Neural cell (in vitro differentiated cells): ENCODE results near the gene UBE3D. TPM values are rescaled to one million over a fixed set of nuclear protein-coding genes. Genes with fewer than 3 reads are reported as not detected.

Source experiments
- H2AFZ ChIP-seq: fragments of 200-600, 300-800 bp; sonication (generic), shearing (Covaris generic); 2 replicates; pipeline ENCODE4 v1.6.0; 2014; ENCODE audit warnings: low read depth, mild to moderate bottlenecking, antibody characterized with exemption, low read length, moderate library complexity
- H3F3A ChIP-seq: fragments of 200-600 bp; shearing (Covaris generic); 2 replicates; pipeline ENCODE4 v1.6.1; 2016; ENCODE audit warnings: mild to moderate bottlenecking, moderate library complexity, mixed read lengths, antibody characterized with exemption, low read length; ENCODE audit not compliant: insufficient read depth, poor library complexity, severe bottlenecking
- H3K27ac ChIP-seq: fragments of 200-600, 300-800 bp; sonication (generic), shearing (Covaris generic); 2 replicates; pipeline ENCODE4 v1.5.1; 2014; ENCODE audit warnings: mild to moderate bottlenecking, low read length, moderate library complexity
- H3K27me3 ChIP-seq: fragments of 300-800, 200-600 bp; sonication (generic), shearing (Covaris generic); 2 replicates; pipeline ENCODE4 v1.6.0; 2014; ENCODE audit warnings: mild to moderate bottlenecking, low read depth, low read length, moderate library complexity; ENCODE audit not compliant: insufficient read depth
- H3K36me3 ChIP-seq: fragments of 300-800, 200-600 bp; sonication (generic), shearing (Covaris generic); 2 replicates; pipeline ENCODE4 v1.5.1; 2014; ENCODE audit warnings: mild to moderate bottlenecking, antibody characterized with exemption, low read length, moderate library complexity; ENCODE audit not compliant: insufficient read depth
- H3K4me2 ChIP-seq: fragments of 300-800, 200-600 bp; sonication (generic), shearing (Covaris generic); 2 replicates; pipeline ENCODE4 v1.6.0; 2014; ENCODE audit warnings: mild to moderate bottlenecking, low read length
- H3K4me3 ChIP-seq: fragments of 300-800, 200-600 bp; sonication (generic), shearing (Covaris generic); 2 replicates; pipeline ENCODE4 v1.5.1; 2014; ENCODE audit warnings: mild to moderate bottlenecking, low read length, moderate library complexity
- H3K79me2 ChIP-seq: fragments of 200-600 bp; shearing (Covaris generic); replicated peaks from 2 replicates; pipeline ENCODE4 v1.6.0; 2014; ENCODE audit warnings: mild to moderate bottlenecking, low read length, moderate library complexity; ENCODE audit not compliant: insufficient read depth
- H3K9ac ChIP-seq: fragments of 300-800, 200-600 bp; sonication (generic), shearing (Covaris generic); 2 replicates; pipeline ENCODE4 v1.6.1; 2016; ENCODE audit warnings: mild to moderate bottlenecking, low read length, mixed read lengths
- H3K9me2 ChIP-seq: fragments of 200-600 bp; shearing (Covaris generic); 2 replicates; pipeline ENCODE4 v1.6.1; 2016; ENCODE audit warnings: mild to moderate bottlenecking, low read length, mixed read lengths; ENCODE audit not compliant: insufficient read depth
- H3K9me3 ChIP-seq: fragments of 200-600, 300-800 bp; sonication (generic), shearing (Covaris generic); 2 replicates; pipeline ENCODE4 v1.6.1; 2016; ENCODE audit warnings: mild to moderate bottlenecking, mixed run types, low read length, moderate library complexity, mixed read lengths
- H4K20me1 ChIP-seq: fragments of 200-600 bp; shearing (Covaris generic); 2 replicates; pipeline ENCODE4 v1.6.1; 2016; ENCODE audit warnings: mild to moderate bottlenecking, mixed run types; ENCODE audit not compliant: insufficient read depth
- EP300 ChIP-seq: fragments of 450-650 bp; conservative IDR thresholded peaks from 2 replicates; pipeline ENCODE4 v1.6.1; 2014; ENCODE audit warnings: antibody characterized with exemption, mild to moderate bottlenecking, moderate library complexity; ENCODE audit not compliant: poor library complexity, severe bottlenecking
- EZH2 ChIP-seq: fragments of 200-600, 300-800 bp; shearing (Covaris generic), sonication (generic); IDR thresholded peaks from 2 replicates; pipeline ENCODE4 v1.6.1; 2014; ENCODE audit warnings: antibody characterized with exemption, low read length, borderline replicate concordance, mild to moderate bottlenecking; ENCODE audit not compliant: insufficient read depth, poor library complexity, severe bottlenecking
- MXI1 ChIP-seq: fragments of 450-650 bp; conservative IDR thresholded peaks from 2 replicates; pipeline ENCODE4 v1.6.1; 2014; ENCODE audit warnings: antibody characterized with exemption, mild to moderate bottlenecking; ENCODE audit not compliant: poor library complexity, severe bottlenecking
- POLR2AphosphoS5 ChIP-seq: IDR thresholded peaks from 2 replicates; pipeline ENCODE4 v1.6.1; 2012
- RAD21 ChIP-seq: fragments of 450-650 bp; conservative IDR thresholded peaks from 2 replicates; pipeline ENCODE4 v1.6.1; 2014; ENCODE audit warnings: antibody characterized with exemption, mild to moderate bottlenecking, moderate library complexity
- SMC3 ChIP-seq: fragments of 450-650 bp; conservative IDR thresholded peaks from 2 replicates; pipeline ENCODE4 v1.6.1; 2014; ENCODE audit warnings: antibody characterized with exemption, mild to moderate bottlenecking, moderate library complexity; ENCODE audit not compliant: poor library complexity
- TAF1 ChIP-seq: IDR thresholded peaks from 2 replicates; pipeline ENCODE4 v1.6.1; 2012; ENCODE audit warnings: low read depth
- polyA plus RNA-seq: library from polyadenylated mRNA; depleted of rRNA; stranded (reverse); fragments of >200 nt; gene quantifications from 2 replicates; pipeline ENCODE4 v1.2.3, GENCODE V29; 2014
- TF ChIP-seq, protein P1 (sequence below): IDR thresholded peaks from 2 replicates; pipeline ENCODE4 v1.6.1; 2012; ENCODE audit warnings: borderline replicate concordance
- TF ChIP-seq, protein P2 (sequence below): fragments of 450-650 bp; IDR thresholded peaks from 2 replicates; pipeline ENCODE4 v1.5.1; 2014; ENCODE audit warnings: antibody characterized with exemption, mild to moderate bottlenecking, moderate library complexity; ENCODE audit not compliant: poor library complexity, severe bottlenecking

UBE3D gene
- polyA plus RNA-seq, 1 donor from 2014 or later: 11.6 TPM

DNA sequence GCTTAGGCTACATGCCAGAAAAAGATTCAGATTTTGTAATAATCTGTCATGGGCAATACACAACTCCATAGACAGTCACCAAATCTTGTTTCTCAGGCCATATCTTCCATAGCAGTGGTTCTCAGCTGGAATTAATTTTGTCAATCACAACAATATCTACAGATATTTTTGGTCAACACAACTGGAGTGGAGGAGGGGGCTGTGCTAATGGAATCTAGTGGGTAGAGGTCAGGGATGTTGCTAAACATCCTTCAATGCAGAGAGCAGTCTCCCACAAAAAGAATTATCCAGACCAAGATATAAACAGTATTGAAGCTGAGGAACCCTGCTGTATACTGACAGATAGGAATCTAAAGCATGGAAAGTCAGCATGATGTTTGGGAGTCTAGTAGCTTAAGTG lies 174.6 kb downstream of the UBE3D start:
- Histone ChIP-seq H3K27me3 (no peaks in the 10 kb centered on the region), H3K79me2 (no peaks in the 10 kb centered on the region), H3K36me3 (no peaks in the 10 kb centered on the region), H3K9ac (no peak overlapping the region), H3K9me3 (no peaks in the 10 kb centered on the region), H3K4me3 (no peak overlapping the region), H3K9me2 (no peaks in the 10 kb centered on the region), H3K4me2 (no peak overlapping the region), H2AFZ (no peak overlapping the region), H3K27ac (no peak overlapping the region), H4K20me1 (no peaks in the 10 kb centered on the region), H3F3A (no peaks in the 10 kb centered on the region)
- TF ChIP-seq RAD21 (no peak), EZH2 (no peak), MXI1 (no peak), TAF1 (no peak), SMC3 (no peak), POLR2AphosphoS5 (no peak), EP300 (no peak)
- TF ChIP-seq, protein P1, sequence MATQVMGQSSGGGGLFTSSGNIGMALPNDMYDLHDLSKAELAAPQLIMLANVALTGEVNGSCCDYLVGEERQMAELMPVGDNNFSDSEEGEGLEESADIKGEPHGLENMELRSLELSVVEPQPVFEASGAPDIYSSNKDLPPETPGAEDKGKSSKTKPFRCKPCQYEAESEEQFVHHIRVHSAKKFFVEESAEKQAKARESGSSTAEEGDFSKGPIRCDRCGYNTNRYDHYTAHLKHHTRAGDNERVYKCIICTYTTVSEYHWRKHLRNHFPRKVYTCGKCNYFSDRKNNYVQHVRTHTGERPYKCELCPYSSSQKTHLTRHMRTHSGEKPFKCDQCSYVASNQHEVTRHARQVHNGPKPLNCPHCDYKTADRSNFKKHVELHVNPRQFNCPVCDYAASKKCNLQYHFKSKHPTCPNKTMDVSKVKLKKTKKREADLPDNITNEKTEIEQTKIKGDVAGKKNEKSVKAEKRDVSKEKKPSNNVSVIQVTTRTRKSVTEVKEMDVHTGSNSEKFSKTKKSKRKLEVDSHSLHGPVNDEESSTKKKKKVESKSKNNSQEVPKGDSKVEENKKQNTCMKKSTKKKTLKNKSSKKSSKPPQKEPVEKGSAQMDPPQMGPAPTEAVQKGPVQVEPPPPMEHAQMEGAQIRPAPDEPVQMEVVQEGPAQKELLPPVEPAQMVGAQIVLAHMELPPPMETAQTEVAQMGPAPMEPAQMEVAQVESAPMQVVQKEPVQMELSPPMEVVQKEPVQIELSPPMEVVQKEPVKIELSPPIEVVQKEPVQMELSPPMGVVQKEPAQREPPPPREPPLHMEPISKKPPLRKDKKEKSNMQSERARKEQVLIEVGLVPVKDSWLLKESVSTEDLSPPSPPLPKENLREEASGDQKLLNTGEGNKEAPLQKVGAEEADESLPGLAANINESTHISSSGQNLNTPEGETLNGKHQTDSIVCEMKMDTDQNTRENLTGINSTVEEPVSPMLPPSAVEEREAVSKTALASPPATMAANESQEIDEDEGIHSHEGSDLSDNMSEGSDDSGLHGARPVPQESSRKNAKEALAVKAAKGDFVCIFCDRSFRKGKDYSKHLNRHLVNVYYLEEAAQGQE: no peak
- TF ChIP-seq, protein P2, sequence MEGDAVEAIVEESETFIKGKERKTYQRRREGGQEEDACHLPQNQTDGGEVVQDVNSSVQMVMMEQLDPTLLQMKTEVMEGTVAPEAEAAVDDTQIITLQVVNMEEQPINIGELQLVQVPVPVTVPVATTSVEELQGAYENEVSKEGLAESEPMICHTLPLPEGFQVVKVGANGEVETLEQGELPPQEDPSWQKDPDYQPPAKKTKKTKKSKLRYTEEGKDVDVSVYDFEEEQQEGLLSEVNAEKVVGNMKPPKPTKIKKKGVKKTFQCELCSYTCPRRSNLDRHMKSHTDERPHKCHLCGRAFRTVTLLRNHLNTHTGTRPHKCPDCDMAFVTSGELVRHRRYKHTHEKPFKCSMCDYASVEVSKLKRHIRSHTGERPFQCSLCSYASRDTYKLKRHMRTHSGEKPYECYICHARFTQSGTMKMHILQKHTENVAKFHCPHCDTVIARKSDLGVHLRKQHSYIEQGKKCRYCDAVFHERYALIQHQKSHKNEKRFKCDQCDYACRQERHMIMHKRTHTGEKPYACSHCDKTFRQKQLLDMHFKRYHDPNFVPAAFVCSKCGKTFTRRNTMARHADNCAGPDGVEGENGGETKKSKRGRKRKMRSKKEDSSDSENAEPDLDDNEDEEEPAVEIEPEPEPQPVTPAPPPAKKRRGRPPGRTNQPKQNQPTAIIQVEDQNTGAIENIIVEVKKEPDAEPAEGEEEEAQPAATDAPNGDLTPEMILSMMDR: no peak

DNA sequence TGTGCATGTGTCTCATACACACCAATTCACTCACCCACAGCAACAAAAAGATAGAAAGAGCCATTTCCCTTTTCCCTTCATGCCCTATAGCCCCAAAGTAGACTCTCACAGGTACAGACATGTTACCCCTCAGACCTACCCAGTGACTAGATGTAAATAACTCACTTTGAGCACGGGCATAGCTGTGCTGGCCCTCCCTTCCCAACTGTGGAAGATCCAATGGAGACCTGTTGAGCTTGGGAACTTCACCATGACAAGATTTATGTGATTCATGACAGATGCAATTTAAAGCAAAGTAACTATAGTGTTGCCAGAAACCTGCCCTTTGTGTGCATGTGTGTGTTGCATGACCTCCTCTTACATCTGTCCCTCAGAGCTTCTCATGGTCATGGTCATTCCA lies 175.4 kb downstream of the UBE3D start:
- Histone ChIP-seq H3K9ac (no peak overlapping the region), H3K9me2 (no peaks in the 10 kb centered on the region), H3K79me2 (no peaks in the 10 kb centered on the region), H3K9me3 (no peaks in the 10 kb centered on the region), H3K27ac (no peak overlapping the region), H3K27me3 (no peaks in the 10 kb centered on the region), H4K20me1 (no peaks in the 10 kb centered on the region), H2AFZ (no peak overlapping the region), H3F3A (no peaks in the 10 kb centered on the region), H3K4me3 (no peak overlapping the region), H3K36me3 (no peaks in the 10 kb centered on the region), H3K4me2 (no peak overlapping the region)
- no peak for TF ChIP-seq MXI1
- TF ChIP-seq RAD21: no peak

DNA sequence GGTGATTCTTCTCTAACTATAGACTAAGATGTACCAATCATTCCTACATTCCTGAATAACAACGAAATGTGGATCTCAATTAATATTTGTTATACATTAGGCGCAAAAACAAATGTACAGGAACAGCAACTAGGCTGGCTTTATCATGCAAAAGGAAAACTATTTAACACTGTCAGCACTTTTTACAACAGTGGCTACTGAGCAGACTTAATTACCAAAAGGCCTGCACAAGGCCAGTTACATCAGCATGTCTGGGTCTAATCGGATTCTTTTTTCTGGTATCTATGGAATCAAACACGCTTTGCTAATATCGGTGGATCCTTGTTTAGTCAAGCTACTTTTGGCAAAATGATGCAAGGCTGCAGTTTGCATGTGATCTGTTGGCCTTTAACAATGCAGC lies 176.5 kb downstream of the UBE3D start:
- H3K4me2 ChIP-seq: no peak overlapping the region
- no peak overlapping the region for H3K4me3 ChIP-seq
- no peaks in the 10 kb centered on the region for H3F3A ChIP-seq
- H3K79me2 ChIP-seq: no peaks in the 10 kb centered on the region
- H3K9me2 ChIP-seq: no peaks in the 10 kb centered on the region
- H4K20me1 ChIP-seq: no peaks in the 10 kb centered on the region
- no peak overlapping the region for H3K9ac ChIP-seq
- no peaks in the 10 kb centered on the region for H3K27me3 ChIP-seq
- no peak overlapping the region for H2AFZ ChIP-seq
- H3K36me3 ChIP-seq: no peaks in the 10 kb centered on the region
- no peak for TF ChIP-seq SMC3
- TF ChIP-seq RAD21: no peak
- no peak for TF ChIP-seq EZH2
- TF ChIP-seq, protein P1: no peak
- no peak for TF ChIP-seq TAF1
- no peak for TF ChIP-seq MXI1
- TF ChIP-seq POLR2AphosphoS5: no peak
- no peak for TF ChIP-seq EP300
- TF ChIP-seq, protein P2: no peak
- no peaks in the 10 kb centered on the region for H3K9me3 ChIP-seq
- H3K27ac ChIP-seq: no peak overlapping the region
